GM13977 (cell line): ENCODE data around the gene GALNT18.

Source experiments
- DNase-seq: peaks from one replicate; pipeline ENCODE4 v3.0.0; 2012; ENCODE audit warnings: low spot score
- in situ Hi-C: fragments of 300-500 bp; cut with MboI; formaldehyde crosslinking; loops from one replicate; pipeline ENCODE4 v1.12.0; 2022; ENCODE audit warnings: low sequenced_read_pairs, low pct_unique_long_range_greater_than_20kb, mixed read lengths, inconsistent platforms; ENCODE audit not compliant: unreplicated experiment
- TF ChIP-seq, protein P1 (sequence below): IDR thresholded peaks from 2 replicates; pipeline ENCODE4 v1.5.1; 2012; ENCODE audit warnings: mild to moderate bottlenecking, control low read depth; ENCODE audit not compliant: insufficient read depth; ENCODE audit errors: extremely low read depth, missing control alignments

The GALNT18 gene

DNA sequence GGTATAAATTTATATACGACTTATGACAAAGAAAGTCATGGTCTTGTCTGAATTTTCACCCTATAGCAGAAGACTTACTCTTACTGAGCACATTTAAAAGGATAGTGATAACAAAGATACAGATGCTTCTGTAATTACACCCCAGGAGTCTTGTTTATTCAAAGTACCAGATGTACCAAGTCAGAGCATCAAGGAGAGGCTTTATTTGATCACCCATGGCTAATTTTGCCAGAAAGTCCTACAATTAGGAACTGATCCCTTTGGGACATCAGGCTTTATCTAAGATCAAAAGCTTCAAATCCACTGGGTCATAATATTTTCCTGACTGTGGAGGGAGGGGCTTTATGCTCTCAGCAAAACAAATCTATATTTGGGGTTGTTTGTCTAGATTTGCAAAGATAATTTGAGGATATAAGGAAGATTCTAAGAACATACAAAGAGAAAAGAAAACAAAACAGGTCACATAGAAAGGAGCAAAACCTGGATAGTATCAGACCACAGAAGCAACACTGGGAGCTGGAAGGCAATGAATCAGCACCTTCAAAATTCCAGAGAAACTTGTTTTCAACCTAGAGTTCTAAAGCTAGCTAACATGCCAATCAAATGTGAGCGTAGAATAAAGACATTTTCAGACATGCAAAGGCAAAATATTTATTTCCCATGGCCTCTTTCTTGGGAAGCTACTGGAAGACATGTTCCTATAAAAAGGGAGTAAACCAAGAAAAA is 143.9 kb downstream of the GALNT18 start:
- in situ Hi-C loops = no loop called here
- TF ChIP-seq, protein P1, sequence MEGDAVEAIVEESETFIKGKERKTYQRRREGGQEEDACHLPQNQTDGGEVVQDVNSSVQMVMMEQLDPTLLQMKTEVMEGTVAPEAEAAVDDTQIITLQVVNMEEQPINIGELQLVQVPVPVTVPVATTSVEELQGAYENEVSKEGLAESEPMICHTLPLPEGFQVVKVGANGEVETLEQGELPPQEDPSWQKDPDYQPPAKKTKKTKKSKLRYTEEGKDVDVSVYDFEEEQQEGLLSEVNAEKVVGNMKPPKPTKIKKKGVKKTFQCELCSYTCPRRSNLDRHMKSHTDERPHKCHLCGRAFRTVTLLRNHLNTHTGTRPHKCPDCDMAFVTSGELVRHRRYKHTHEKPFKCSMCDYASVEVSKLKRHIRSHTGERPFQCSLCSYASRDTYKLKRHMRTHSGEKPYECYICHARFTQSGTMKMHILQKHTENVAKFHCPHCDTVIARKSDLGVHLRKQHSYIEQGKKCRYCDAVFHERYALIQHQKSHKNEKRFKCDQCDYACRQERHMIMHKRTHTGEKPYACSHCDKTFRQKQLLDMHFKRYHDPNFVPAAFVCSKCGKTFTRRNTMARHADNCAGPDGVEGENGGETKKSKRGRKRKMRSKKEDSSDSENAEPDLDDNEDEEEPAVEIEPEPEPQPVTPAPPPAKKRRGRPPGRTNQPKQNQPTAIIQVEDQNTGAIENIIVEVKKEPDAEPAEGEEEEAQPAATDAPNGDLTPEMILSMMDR = no peak
- no peak for DNase-seq

DNA sequence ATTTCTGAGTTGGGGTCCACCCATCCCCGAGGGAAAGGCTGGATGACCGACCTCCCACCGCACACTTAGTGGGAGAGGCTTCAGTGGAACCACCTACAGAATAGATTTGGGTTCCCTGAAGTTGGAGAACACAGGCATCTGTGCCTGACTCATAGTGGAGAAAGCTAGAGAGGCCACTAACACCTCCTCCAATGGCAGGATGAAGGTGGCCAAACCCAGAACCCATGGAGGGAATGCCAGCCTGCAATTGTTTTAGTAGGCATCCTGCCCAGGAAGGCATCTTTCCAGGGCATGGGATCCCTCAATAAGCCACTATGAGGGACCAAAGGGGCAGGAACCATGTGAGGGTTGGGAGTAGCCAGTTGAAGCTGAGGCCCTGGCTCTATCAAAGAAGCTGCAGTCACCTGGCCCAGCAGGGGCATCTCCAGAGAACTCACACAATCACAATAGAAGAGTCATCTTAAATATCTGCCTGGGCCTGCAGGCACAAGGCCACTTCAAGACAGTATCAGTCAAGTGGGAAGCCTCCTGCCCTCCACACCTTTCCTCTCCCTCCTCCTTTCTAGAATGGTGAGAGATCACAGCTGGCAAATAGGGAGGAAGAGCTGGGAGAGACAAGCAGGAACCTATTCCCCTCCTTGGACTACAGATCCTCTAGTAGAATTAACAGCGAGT is 144.7 kb downstream of the GALNT18 start:
- no peak for DNase-seq
- TF ChIP-seq, protein P1 = no peak
- in situ Hi-C loops = no loop called here

DNA sequence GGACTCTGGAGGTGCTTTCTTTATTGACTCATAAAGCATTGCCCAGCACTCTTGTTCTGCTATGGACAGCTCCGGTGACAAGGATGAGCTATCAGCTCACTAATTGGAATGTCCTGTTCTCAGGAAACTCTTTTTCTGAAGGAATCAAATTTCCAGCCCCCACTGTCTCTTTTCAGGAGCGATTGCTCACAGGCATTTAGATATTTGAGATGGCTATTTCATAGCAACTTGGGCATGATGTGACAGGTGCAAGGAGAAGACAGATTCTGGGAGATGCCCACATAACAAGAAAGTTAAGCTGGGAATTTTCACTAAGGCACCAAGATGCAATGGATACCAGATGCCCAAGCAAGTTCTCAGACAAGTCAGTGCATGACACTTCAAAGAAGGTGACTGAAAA is 145.3 kb downstream of the GALNT18 start:
- DNase-seq = no peak
- TF ChIP-seq, protein P1 = no peak
- in situ Hi-C loops = no loop called here

DNA sequence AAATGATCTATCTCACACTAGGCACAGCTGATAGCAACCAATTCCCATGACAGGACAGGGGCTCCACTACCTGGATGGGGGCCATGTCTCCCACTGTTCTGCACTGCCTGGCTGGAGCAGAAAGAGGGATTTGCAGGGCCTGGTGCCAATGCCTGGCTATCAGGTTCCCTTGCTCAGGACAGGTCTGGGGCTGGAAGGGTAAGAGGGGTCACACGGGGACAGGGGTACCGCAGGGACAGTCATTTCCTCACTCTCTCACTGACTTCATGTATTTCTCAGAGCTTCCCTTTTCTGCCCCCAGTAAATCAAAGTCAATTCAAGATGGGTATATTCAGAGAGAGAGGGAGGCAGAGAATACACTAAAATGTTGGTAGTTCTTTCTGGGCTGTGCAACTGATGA is 149.7 kb downstream of the GALNT18 start:
- no peak for DNase-seq
- in situ Hi-C loops = no loop called here
- TF ChIP-seq, protein P1 = no peak

DNA sequence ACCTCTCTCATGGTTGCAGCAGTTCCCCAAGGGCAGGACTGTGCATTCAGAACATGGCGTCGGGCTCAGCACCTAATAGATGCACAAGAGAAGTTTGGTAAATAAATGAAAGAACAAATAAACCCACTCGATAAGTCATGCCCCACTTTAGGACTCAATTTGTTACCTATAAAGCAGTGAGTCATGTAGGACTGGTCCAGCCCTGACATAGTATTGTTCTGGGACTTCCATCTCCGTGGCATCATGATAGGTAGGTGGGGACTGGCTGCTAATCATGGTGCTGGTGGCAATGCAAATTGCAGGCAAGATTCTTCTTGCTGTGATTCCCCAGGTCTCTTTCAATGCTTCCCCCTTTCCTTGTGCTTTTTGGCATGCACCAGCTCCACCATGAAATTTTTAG is 150.6 kb downstream of the GALNT18 start:
- no peak for DNase-seq
- in situ Hi-C loops = no loop called here
- TF ChIP-seq, protein P1 = no peak

DNA sequence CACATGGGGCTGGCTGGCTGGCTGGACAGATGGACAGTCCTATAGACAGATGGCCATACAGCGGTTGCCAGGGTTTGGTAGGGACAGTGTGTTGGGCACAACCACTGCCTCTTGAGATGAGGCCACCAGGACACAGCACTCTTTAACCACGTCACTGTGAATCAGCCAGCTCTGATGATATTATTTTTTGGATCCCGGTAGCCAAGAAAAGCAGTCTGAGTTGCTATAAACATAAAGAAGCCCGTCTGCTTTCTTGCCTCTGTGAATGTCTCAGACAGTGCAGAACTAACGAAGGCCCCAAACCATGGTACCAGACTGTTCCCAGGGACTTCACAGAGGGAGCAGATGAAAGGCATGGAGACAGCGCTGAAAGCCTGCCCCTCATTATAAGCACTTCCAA is 152.9 kb downstream of the GALNT18 start:
- in situ Hi-C loops = no loop called here
- TF ChIP-seq, protein P1 = no peak
- no peak for DNase-seq
